Measurements from ENCODE around the gene MACROD2.

GRCh38 chr20:15805154-15805553 lies 1809.8 kb downstream of the MACROD2 start:
- TF ChIP-seq SP1 (IDR thresholded peaks at IDR 0.05) (no peak), CTCF (IDR thresholded peaks at IDR 0.05; ENCODE audit: low read depth, low read length, missing input control) (no peak), YY1 (IDR thresholded peaks at IDR 0.05) (no peak)

Data from liver (tissue), 3 donors.